Measurements from ENCODE around the gene KRTAP1-5.

The KRTAP1-5 gene

GRCh38 chr17:41029633-41030245 is 2.7 kb upstream of the KRTAP1-5 start, which contains the start of gene KRTAP1-4:
KRTAP1-4 (minus strand) TSS chr17:41030195; CDS start chr17:41030078, 117 bp downstream.
- no peaks in the 10 kb centered on the region for H3K36me3 ChIP-seq
- H3K4me1 ChIP-seq: no peaks in the 10 kb centered on the region
- no peak within 1 kb of the TSS for H3K4me3 ChIP-seq (ENCODE audit: low read depth, low read length)
- peaks cover 71% of the 10 kb centered on the region for H3K27me3 ChIP-seq
- no peak for DNase-seq
- TF ChIP-seq, protein P1, sequence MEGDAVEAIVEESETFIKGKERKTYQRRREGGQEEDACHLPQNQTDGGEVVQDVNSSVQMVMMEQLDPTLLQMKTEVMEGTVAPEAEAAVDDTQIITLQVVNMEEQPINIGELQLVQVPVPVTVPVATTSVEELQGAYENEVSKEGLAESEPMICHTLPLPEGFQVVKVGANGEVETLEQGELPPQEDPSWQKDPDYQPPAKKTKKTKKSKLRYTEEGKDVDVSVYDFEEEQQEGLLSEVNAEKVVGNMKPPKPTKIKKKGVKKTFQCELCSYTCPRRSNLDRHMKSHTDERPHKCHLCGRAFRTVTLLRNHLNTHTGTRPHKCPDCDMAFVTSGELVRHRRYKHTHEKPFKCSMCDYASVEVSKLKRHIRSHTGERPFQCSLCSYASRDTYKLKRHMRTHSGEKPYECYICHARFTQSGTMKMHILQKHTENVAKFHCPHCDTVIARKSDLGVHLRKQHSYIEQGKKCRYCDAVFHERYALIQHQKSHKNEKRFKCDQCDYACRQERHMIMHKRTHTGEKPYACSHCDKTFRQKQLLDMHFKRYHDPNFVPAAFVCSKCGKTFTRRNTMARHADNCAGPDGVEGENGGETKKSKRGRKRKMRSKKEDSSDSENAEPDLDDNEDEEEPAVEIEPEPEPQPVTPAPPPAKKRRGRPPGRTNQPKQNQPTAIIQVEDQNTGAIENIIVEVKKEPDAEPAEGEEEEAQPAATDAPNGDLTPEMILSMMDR (IDR thresholded peaks at IDR 0.05; ENCODE audit: low read depth, low read length): no peak
- H3K9me3 ChIP-seq: no peaks in the 10 kb centered on the region

- Histone ChIP-seq H3K36me3 (no peaks in the 10 kb centered on the region), H3K4me3 (ENCODE audit: low read depth, low read length) (no peak overlapping the region), H3K4me1 (no peaks in the 10 kb centered on the region), H3K9me3 (no peaks in the 10 kb centered on the region), H3K27me3 (peaks cover 33% of the 10 kb centered on the region)
- TF ChIP-seq, protein P1 (IDR thresholded peaks at IDR 0.05; ENCODE audit: low read depth, low read length): no peak
- no peak for DNase-seq
Observed at GRCh38 chr17:41024697-41025096, 2.3 kb downstream of the KRTAP1-5 start.

DNA sequence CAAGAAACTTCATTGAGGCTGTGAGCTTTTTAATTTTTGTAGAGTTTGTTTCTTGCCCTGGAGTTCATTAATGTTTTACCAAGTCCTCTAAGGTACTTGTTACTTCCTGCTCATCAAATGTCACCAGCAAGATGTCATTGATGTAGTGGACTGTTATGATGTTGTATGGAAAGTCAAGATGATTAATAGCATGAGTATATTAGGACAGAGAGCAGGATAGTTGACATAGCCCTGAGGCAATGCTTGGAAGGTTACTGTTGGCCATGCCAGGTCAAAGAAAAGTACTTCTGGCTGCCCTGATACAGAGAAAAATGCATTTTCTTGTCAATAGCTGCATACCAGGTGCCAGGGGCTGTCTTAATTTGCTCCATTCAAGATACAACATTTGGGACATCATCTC is 6.7 kb downstream of the KRTAP1-5 start:
- Histone ChIP-seq H3K9me3 (no peaks in the 10 kb centered on the region), H3K4me3 (ENCODE audit: low read depth, low read length) (no peak overlapping the region), H3K4me1 (no peaks in the 10 kb centered on the region), H3K27me3 (peaks cover 14% of the 10 kb centered on the region), H3K36me3 (no peaks in the 10 kb centered on the region)
- TF ChIP-seq, protein P1 (IDR thresholded peaks at IDR 0.05; ENCODE audit: low read depth, low read length): no peak
- no peak for DNase-seq

GRCh38 chr17:41019415-41019814 is 7.6 kb downstream of the KRTAP1-5 start:
- no peak for DNase-seq
- TF ChIP-seq, protein P1 (IDR thresholded peaks at IDR 0.05; ENCODE audit: low read depth, low read length): no peak
- H3K4me3 ChIP-seq (ENCODE audit: low read depth, low read length): no peak overlapping the region
- H3K27me3 ChIP-seq: peaks cover 16% of the 10 kb centered on the region
- H3K9me3 ChIP-seq: no peaks in the 10 kb centered on the region
- H3K36me3 ChIP-seq: no peaks in the 10 kb centered on the region
- no peaks in the 10 kb centered on the region for H3K4me1 ChIP-seq

GRCh38 chr17:41018541-41018940 is 8.5 kb downstream of the KRTAP1-5 start:
- Histone ChIP-seq H3K4me3 (ENCODE audit: low read depth, low read length) (no peak overlapping the region), H3K36me3 (no peaks in the 10 kb centered on the region), H3K4me1 (no peaks in the 10 kb centered on the region), H3K9me3 (no peaks in the 10 kb centered on the region), H3K27me3 (peaks cover 16% of the 10 kb centered on the region)
- TF ChIP-seq, protein P1 (IDR thresholded peaks at IDR 0.05; ENCODE audit: low read depth, low read length): no peak
- DNase-seq: no peak

DNA sequence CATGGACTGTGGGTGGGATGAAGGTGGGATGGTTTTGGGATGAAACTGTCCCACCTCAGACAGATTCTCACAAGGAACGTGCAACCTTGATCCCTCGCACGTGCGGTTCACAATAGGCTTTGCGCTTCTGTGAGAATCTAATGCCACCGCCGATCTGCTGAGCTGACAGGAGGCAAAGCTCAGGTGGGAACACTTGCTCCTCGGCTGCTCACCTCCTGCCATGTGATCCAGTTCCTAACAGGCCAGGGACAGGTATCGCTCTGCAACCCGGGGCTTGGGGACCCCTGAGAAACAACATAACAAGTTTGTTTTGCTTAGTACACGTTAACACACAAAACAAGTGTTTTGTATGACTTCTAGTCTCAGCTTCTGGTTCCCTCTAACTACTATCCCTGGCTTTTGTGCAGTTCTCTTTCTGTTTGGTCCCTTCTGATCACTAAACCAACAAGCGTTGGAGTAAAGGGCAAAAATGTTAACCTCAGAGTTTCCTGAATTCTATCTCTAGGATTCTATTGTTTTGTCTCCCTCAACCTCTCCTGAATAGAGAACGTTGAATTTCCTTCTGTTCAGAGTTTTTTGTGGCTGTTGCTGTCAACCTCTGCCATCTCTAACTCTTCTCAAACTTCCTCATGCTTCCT is 10.3 kb downstream of the KRTAP1-5 start:
- Histone ChIP-seq H3K9me3 (no peaks in the 10 kb centered on the region), H3K36me3 (no peaks in the 10 kb centered on the region), H3K4me1 (no peaks in the 10 kb centered on the region), H3K4me3 (ENCODE audit: low read depth, low read length) (no peak overlapping the region), H3K27me3 (peaks cover 16% of the 10 kb centered on the region)
- TF ChIP-seq, protein P1 (IDR thresholded peaks at IDR 0.05; ENCODE audit: low read depth, low read length): no peak
- DNase-seq: no peak
